Erythroblast (primary cell): ENCODE results near the gene ZNF544.

Experiments
- GATA1 ChIP-seq: IDR thresholded peaks from 2 replicates; pipeline ENCODE4 v1.6.1; 2011; ENCODE audit warnings: low read depth, mild to moderate bottlenecking, control low read depth, low read length, moderate library complexity
- POLR2A ChIP-seq: IDR thresholded peaks from 2 replicates; pipeline ENCODE4 v1.6.1; 2011; ENCODE audit warnings: mild to moderate bottlenecking, low read length

DNA sequence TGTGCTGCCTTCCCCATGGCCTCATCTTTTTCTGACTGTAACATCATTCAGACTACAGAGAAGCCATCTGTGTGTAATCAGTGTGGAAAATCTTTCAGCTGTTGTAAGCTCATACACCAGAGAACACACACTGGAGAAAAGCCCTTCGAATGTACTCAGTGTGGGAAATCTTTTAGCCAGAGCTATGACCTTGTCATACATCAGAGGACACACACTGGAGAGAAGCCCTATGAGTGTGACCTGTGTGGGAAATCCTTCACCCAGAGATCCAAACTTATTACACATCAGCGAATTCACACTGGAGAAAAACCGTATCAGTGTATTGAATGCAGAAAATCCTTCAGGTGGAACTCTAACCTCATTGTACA, 32.9 kb downstream of the ZNF544 start:
- TF ChIP-seq POLR2A (no peak), GATA1 (no peak)
